DOHH2 (cell line): ENCODE results near the gene RNF175.

Source experiments
- H3F3A ChIP-seq: fragments of 200-600 bp; sonication (generic), shearing (Covaris generic); 2 replicates; pipeline ENCODE4 v1.6.0; 2016; ENCODE audit warnings: antibody characterized with exemption, mild to moderate bottlenecking; ENCODE audit not compliant: control insufficient read depth, insufficient read depth
- H3K27ac ChIP-seq: fragments of 200-600 bp; sonication (generic); 2 replicates; pipeline ENCODE4 v1.5.1; 2014; ENCODE audit warnings: low read depth, mild to moderate bottlenecking, low read length, moderate library complexity
- H3K27me3 ChIP-seq: fragments of 200-600 bp; sonication (generic); 2 replicates; pipeline ENCODE4 v1.6.1; 2014; ENCODE audit warnings: mild to moderate bottlenecking, low read length, mixed read lengths; ENCODE audit not compliant: control insufficient read depth
- H3K36me3 ChIP-seq: fragments of 200-600 bp; sonication (generic); 2 replicates; pipeline ENCODE4 v1.6.1; 2014; ENCODE audit warnings: mild to moderate bottlenecking, low read length, moderate library complexity, mixed read lengths; ENCODE audit not compliant: control insufficient read depth
- H3K4me1 ChIP-seq: fragments of 200-600 bp; sonication (generic); 2 replicates; pipeline ENCODE4 v1.6.1; 2014; ENCODE audit warnings: mild to moderate bottlenecking, low read length, mixed read lengths; ENCODE audit not compliant: control insufficient read depth
- H3K4me2 ChIP-seq: fragments of 200-600 bp; sonication (generic); 2 replicates; pipeline ENCODE4 v1.6.0; 2014; ENCODE audit warnings: mild to moderate bottlenecking, low read length, moderate library complexity
- H3K4me3 ChIP-seq: fragments of 200-600 bp; sonication (generic); 2 replicates; pipeline ENCODE4 v1.5.1; 2014; ENCODE audit warnings: mild to moderate bottlenecking, low read length, mixed read lengths
- H3K79me2 ChIP-seq: fragments of 200-600 bp; sonication (generic); 2 replicates; pipeline ENCODE4 v1.6.1; 2014; ENCODE audit warnings: mild to moderate bottlenecking, low read length, mixed read lengths; ENCODE audit not compliant: control insufficient read depth
- H3K9me2 ChIP-seq: fragments of 200-600 bp; sonication (generic); replicated peaks from 2 replicates; pipeline ENCODE4 v1.6.1; 2014; ENCODE audit warnings: mild to moderate bottlenecking, low read length, mixed read lengths; ENCODE audit not compliant: control insufficient read depth
- H3K9me3 ChIP-seq: fragments of 200-600 bp; sonication (generic); 2 replicates; pipeline ENCODE4 v1.6.1; 2014; ENCODE audit warnings: antibody characterized with exemption, low read length, mixed read lengths; ENCODE audit not compliant: control insufficient read depth, insufficient read depth
- H4K20me1 ChIP-seq: fragments of 200-600 bp; sonication (generic); 2 replicates; pipeline ENCODE4 v1.6.0; 2014; ENCODE audit warnings: low read depth, mild to moderate bottlenecking, antibody characterized with exemption, low read length, moderate library complexity; ENCODE audit not compliant: control insufficient read depth, insufficient read depth
- CTCF ChIP-seq: fragments of 200-600 bp; sonication (generic); IDR thresholded peaks from one replicate; pipeline ENCODE4 v1.5.1; 2014; ENCODE audit warnings: antibody characterized with exemption, mild to moderate bottlenecking, low read depth, low read length; ENCODE audit not compliant: poor library complexity, severe bottlenecking
- EZH2phosphoT487 ChIP-seq: fragments of 200-600 bp; sonication (generic); IDR thresholded peaks from 2 replicates; pipeline ENCODE4 v1.6.1; 2017; ENCODE audit warnings: borderline replicate concordance, mild to moderate bottlenecking, antibody characterized with exemption, low read length, moderate library complexity, mixed read lengths

RNF175 gene

DNA sequence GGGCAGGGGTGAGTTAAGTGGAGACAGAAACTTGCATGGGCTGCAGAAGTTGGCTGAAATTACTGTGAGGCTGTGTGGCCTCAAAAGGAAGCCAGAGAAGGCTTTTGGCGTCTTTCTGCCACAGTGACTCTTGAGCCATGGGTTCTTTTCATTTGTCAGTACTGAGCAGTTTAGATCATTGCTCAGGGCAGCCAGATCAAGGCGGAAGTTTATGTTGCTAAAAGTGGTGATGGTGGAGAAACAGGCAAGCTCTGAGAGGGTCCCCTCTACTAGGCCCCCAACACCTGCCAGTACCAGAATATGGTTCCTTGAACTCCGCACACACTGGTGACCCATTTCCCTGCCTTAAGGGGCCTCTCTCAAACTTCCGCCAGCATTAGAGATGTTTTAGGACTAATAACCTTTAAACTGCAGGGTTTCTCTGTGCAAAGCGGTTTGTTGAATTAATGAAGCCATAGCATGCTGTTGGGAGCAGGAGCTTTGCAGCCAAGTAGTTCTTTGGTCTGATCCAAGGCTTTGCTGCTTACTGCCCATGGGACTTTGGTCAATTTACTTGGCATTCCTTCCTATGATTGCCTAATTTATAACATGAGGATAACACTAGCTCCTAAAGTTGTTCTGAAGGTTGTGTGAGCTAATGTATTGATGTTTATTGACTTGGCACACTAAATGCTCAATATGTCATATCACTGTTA is 34.5 kb downstream of the RNF175 start:
- Histone ChIP-seq H3K4me2 (no peak overlapping the region), H3K36me3 (no peaks in the 10 kb centered on the region), H3F3A (no peaks in the 10 kb centered on the region), H3K27me3 (no peaks in the 10 kb centered on the region), H3K9me2 (no peaks in the 10 kb centered on the region), H3K4me1 (peaks cover 53% of the 10 kb centered on the region), H3K27ac (no peak overlapping the region), H4K20me1 (no peaks in the 10 kb centered on the region), H3K9me3 (no peaks in the 10 kb centered on the region), H3K4me3 (no peak overlapping the region), H3K79me2 (no peaks in the 10 kb centered on the region)
- TF ChIP-seq CTCF, result no peak
- TF ChIP-seq EZH2phosphoT487, result no peak

GRCh38 chr4:153724606-153725005 is 35.2 kb downstream of the RNF175 start:
- Histone ChIP-seq H3K9me2 (no peaks in the 10 kb centered on the region), H4K20me1 (no peaks in the 10 kb centered on the region), H3K27me3 (no peaks in the 10 kb centered on the region), H3K27ac (no peak overlapping the region), H3K79me2 (no peaks in the 10 kb centered on the region), H3K4me3 (no peak overlapping the region), H3K36me3 (no peaks in the 10 kb centered on the region), H3K9me3 (no peaks in the 10 kb centered on the region), H3K4me1 (peaks cover 46% of the 10 kb centered on the region), H3K4me2 (no peak overlapping the region), H3F3A (no peaks in the 10 kb centered on the region)
- no peak for TF ChIP-seq EZH2phosphoT487
- TF ChIP-seq CTCF, result no peak

- H3K9me2 ChIP-seq, result no peaks in the 10 kb centered on the region
- no peaks in the 10 kb centered on the region for H3K27me3 ChIP-seq
- H3K27ac ChIP-seq, result no peak overlapping the region
- no peak for TF ChIP-seq EZH2phosphoT487
- TF ChIP-seq CTCF, result no peak
- no peak overlapping the region for H3K4me2 ChIP-seq
- peaks cover 20% of the 10 kb centered on the region for H3K4me1 ChIP-seq
- H3K9me3 ChIP-seq, result no peaks in the 10 kb centered on the region
- no peaks in the 10 kb centered on the region for H3K79me2 ChIP-seq
- no peak overlapping the region for H3K4me3 ChIP-seq
- H4K20me1 ChIP-seq, result no peaks in the 10 kb centered on the region
- H3F3A ChIP-seq, result no peaks in the 10 kb centered on the region
- H3K36me3 ChIP-seq, result no peaks in the 10 kb centered on the region
Observed at GRCh38 chr4:153722036-153722435, 37.8 kb downstream of the RNF175 start.
